ENCODE measurements around the gene ZNF526.

The ZNF526 gene

DNA sequence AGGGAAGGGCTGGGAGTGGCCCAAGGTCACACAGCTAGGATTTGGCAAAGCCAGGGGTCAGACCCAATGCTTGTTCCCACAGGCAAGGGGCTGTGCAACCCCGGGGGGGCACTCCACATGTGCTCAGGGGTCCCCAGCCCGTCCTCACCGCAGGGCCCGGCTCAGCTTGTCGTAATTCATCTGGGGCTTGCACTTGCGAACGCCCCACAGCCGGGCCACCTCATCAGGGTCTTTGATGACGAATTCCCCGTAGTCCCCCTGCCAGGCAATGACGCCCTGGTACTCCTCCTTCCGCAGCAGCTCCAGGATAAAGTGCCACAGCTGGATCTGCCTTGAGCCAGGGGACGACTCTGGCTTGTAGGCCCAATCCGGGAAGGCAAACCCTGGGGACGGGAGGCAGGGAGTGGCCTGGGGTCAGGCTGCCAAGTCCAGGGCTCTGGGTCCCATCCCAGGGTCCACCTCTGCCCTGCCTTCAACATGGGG lies 30.1 kb downstream of the ZNF526 start:
- TF ChIP-seq FOXP2 (optimal IDR thresholded peaks at IDR 0.05; ENCODE audit: borderline replicate concordance, extremely low read depth, extremely low read length, insufficient read depth) (no peak), SIN3A (IDR thresholded peaks at IDR 0.05; ENCODE audit: borderline replicate concordance, insufficient read depth, low read length) (no peak), POLR2AphosphoS5 (IDR thresholded peaks at IDR 0.05; ENCODE audit: low read depth, low read length) (no peak), TAF1 (IDR thresholded peaks at IDR 0.05; ENCODE audit: borderline replicate concordance, insufficient read depth, low read length) (no peak)
- TF ChIP-seq, protein P1, sequence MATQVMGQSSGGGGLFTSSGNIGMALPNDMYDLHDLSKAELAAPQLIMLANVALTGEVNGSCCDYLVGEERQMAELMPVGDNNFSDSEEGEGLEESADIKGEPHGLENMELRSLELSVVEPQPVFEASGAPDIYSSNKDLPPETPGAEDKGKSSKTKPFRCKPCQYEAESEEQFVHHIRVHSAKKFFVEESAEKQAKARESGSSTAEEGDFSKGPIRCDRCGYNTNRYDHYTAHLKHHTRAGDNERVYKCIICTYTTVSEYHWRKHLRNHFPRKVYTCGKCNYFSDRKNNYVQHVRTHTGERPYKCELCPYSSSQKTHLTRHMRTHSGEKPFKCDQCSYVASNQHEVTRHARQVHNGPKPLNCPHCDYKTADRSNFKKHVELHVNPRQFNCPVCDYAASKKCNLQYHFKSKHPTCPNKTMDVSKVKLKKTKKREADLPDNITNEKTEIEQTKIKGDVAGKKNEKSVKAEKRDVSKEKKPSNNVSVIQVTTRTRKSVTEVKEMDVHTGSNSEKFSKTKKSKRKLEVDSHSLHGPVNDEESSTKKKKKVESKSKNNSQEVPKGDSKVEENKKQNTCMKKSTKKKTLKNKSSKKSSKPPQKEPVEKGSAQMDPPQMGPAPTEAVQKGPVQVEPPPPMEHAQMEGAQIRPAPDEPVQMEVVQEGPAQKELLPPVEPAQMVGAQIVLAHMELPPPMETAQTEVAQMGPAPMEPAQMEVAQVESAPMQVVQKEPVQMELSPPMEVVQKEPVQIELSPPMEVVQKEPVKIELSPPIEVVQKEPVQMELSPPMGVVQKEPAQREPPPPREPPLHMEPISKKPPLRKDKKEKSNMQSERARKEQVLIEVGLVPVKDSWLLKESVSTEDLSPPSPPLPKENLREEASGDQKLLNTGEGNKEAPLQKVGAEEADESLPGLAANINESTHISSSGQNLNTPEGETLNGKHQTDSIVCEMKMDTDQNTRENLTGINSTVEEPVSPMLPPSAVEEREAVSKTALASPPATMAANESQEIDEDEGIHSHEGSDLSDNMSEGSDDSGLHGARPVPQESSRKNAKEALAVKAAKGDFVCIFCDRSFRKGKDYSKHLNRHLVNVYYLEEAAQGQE (IDR thresholded peaks at IDR 0.05; ENCODE audit: insufficient read depth in 1 of 2, low read depth in 2 of 2, low read length in 2 of 2) = no peak

DNA sequence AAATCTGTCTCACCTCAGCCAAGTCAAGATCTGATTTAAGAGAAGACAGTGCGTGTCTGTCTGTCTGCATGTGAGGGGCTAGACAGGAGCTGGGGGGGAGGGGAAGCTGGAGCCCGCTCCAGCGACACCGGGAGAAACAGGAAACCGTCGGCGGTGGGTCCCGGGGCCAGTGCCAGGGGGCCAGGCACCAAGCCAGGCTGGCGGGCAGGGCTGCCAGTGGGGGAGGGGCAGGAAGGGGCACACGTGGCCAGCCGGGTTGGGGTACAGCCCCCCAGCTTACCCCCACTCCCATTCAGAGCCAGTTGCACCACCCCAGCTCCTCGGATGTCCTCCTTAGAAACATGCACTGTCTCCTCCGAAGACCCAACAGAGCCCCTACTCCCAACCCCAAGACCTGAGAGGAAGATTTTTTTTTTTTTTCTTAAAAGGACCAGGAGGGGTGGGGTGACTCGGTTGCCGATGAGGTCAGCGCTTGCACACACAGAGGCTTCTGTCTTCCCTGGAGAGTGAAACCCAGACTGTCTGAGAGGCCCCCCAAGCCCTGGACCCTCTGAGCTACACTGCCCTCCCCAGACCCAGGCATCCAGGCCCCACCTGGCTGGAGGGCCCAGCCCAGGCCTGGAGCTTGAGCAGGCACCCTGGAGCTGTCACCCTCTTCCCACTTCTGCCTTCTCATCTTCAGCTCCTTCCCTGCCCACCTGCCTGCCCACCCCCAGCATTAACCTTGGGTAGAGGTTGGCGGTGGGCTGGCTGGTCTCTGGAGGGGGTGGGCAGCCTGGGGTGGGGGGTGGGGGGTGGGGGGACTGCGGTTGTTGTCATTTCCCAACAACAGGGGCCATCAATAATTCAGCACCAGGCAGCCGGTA lies 30.8 kb downstream of the ZNF526 start:
- no peak for TF ChIP-seq FOXP2 (optimal IDR thresholded peaks at IDR 0.05; ENCODE audit: borderline replicate concordance, extremely low read depth, extremely low read length, insufficient read depth)
- TF ChIP-seq, protein P1 (IDR thresholded peaks at IDR 0.05; ENCODE audit: insufficient read depth in 1 of 2, low read depth in 2 of 2, low read length in 2 of 2) = 0 out of 4 replicates have a peak, but pooled peaks of 1 of the 2 experiments have one; percentile 24
- 0 out of 2 replicates have a peak, but pooled peaks have one; percentile 56 for TF ChIP-seq SIN3A (IDR thresholded peaks at IDR 0.05; ENCODE audit: borderline replicate concordance, insufficient read depth, low read length)

DNA sequence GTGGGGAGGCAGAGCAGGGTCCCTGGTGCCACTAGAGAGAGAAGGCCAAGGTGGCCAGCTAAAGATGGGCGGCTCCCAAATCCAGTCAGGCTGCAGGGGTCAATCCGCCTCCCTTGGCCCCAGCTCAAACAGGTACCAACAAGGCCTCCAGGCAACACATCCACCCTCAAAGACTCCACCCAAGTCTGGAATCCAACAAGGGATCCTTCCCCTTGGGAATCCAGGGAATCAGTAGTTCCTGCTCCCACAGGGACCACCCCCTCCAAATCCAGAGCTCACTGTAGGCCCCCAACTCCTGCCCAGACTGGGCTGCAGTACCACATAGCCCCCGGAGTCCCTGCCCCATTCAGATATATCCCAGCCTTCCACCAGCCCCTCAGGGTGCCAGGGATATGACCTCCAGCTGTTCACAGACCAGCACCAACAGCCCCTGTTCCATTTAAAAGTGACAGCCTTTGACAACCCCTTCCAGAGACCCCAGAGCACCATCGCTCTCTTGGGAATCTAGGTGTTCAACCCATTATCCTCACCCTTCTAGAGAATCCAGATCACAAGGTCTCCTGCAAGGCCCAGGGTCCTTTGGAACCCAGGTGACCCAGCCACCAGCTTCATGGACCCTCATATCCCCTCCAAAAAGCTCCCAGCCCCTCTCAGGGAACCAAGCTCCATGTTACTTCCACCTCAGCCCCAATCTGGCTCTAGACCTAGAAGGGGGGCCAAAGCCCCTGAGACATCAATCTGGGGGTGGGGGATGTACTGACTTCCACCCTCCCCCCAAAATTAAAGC lies 31.7 kb downstream of the ZNF526 start:
- TF ChIP-seq SIN3A (IDR thresholded peaks at IDR 0.05; ENCODE audit: borderline replicate concordance, insufficient read depth, low read length) = no peak
- no peak for TF ChIP-seq TAF1 (IDR thresholded peaks at IDR 0.05; ENCODE audit: borderline replicate concordance, insufficient read depth, low read length)
- no peak; the same call in 1 of the 2 replicates for TF ChIP-seq POLR2AphosphoS5 (IDR thresholded peaks at IDR 0.05; ENCODE audit: low read depth, low read length)
- TF ChIP-seq, protein P1 (IDR thresholded peaks at IDR 0.05; ENCODE audit: insufficient read depth in 1 of 2, low read depth in 2 of 2, low read length in 2 of 2) = no peak
- no peak for TF ChIP-seq FOXP2 (optimal IDR thresholded peaks at IDR 0.05; ENCODE audit: borderline replicate concordance, extremely low read depth, extremely low read length, insufficient read depth)

DNA sequence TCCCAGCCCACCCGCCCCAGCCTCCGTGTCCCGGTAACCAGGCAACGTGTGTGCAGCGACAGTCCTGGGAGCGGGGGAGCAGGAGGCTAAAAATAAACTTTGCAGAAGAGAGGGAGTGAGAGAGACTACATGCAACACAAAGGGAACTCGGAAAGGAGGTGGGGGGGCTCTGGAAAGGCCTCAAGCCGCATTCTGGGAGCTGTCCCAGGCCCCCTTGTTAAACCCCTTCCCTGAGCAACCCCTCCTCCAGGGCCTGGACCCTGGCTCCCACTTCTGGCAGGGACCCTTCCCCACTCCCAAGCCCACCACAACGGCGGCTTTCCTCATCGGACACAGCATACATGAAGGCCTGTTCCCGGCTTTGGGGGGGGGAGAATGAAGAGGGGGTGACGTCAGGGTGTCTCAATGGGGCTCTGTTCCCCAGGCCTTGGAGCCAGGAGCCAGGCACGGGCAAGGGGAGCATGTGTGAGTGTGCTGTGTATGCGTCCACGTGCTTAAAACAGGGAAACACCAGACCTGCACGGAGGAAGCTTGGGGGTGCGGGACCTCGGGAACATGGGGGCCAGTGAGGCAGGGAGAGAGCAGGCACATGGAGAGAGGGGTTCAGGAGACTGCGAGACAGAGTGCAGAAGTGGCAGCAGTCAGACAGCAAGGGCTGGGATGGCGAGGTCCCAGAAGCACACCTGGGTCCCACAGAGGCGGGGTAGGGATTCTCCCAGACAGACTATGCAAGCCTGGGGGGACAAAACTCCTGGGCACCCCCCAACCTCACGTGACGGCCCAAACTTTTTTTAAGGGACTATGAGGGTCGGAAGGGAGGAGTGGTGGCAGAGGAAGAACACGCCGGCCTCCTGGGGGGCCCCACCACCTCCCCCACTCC lies 32.5 kb downstream of the ZNF526 start:
- TF ChIP-seq SIN3A (IDR thresholded peaks at IDR 0.05; ENCODE audit: borderline replicate concordance, insufficient read depth, low read length) (0 out of 2 replicates have a peak, but pooled peaks have one; percentile 49), POLR2AphosphoS5 (IDR thresholded peaks at IDR 0.05; ENCODE audit: low read depth, low read length) (no peak; the same call in 1 of the 2 replicates), TAF1 (IDR thresholded peaks at IDR 0.05; ENCODE audit: borderline replicate concordance, insufficient read depth, low read length) (no peak)

Data from PFSK-1 (cell line).